HG02642 (cell line): Measurements from ENCODE around the gene GRM5.
"Not testable (repeated sequence)": the region's sequence is repeated elsewhere in the genome, so short reads cannot be mapped to it uniquely, and the experiment has no call there.

Experiments used
- ATAC-seq: cut with Tn5 transposase; IDR thresholded peaks from one replicate; pipeline ENCODE4 v1.9.1; 2021; ENCODE audit warnings: mild to moderate bottlenecking; ENCODE audit not compliant: unreplicated experiment, poor library complexity

GRM5 gene

DNA sequence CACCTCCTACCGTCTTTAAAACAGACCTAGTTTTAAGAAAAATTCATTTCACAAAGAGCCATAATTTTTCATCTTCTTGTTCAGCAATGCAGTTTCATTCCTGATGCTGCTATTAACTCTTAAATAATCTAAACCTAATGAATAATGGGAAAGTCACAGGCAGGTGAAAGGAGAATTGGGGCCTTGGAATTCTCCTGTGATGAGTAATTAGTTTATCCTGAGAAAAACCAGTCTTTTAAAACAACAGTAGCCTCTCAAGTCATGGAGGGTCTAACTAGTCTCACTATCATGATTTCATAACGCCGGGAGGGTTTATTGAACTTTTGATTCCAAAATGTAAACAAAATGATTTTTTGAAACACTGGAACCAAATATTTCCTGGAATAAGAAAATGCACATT is 86.8 kb downstream of the GRM5 start:
- ATAC-seq = not testable (repeated sequence)

DNA sequence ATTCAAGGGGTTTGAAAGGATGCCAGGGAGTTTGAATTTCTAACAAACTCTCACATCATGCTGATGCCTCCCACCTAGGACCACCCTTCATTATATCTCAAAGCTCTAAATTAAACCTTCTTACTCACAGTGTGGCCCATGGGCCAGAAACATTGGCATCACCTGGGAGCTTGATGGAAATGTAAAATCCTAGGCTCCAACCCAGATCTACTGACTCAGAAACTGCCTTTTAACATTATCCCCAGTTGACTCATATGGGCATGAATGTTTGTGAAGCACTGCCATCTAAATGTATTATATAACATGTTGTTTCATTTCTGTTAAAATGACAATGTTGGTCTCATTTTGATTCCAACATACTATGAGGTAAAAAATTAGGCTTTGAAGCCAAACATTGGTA is 90.3 kb downstream of the GRM5 start:
- ATAC-seq = not testable (repeated sequence)

DNA sequence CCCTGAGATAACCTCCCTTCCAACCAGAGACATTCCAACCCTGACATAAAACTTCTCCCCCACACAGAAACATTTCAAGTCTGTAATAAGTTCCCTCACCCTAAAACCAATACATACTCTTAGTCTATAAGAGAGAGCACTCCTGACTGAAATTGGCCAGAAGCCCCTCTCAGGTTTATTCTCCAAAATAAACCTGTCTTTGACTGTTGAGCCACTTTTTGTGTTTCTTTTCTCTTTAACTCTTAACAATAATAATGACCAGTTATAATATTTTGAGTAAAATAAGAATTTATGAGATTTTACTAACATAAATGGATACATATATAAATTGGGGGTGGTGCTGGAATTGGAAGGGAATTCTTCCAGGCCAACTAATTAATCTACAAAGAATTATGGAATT is 93.6 kb downstream of the GRM5 start:
- ATAC-seq = no peak

DNA sequence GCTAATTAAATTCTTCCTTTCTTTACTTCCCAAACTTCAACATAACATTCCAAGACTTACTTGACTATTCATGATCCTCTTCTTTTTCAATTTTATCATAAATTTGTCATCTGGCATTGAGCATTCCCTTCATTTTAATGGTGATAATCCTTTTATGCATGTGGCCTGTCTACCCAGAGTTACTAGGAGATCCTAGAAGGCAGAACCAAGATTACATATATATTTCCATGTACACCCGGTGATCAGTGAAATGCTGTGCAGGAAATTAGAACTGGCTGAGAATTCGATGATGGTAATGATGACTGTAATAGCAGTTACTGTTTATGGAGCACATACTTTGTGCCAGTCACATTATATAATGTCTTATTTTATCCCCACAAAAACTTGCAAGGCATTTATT is 104.2 kb downstream of the GRM5 start:
- not testable (repeated sequence) for ATAC-seq

DNA sequence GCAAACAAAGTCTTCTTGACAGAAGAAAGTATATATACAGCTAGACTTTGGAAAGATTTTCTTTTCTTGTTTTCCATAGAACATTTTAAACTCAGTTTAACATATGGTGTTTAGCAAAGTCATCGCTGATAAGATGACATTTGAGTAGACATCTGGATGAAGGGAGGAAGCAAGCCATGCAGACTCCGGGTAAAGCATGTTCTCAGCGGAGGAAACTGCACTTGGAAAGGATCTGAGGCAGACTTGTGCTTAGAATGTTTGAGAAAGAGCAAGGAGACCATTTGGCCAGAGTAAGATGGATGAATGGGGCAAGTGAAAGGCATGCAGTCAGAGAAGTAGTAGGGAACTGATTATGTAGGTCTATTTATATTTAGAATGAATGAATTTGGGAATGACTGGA is 105.9 kb downstream of the GRM5 start:
- not testable (repeated sequence) for ATAC-seq

DNA sequence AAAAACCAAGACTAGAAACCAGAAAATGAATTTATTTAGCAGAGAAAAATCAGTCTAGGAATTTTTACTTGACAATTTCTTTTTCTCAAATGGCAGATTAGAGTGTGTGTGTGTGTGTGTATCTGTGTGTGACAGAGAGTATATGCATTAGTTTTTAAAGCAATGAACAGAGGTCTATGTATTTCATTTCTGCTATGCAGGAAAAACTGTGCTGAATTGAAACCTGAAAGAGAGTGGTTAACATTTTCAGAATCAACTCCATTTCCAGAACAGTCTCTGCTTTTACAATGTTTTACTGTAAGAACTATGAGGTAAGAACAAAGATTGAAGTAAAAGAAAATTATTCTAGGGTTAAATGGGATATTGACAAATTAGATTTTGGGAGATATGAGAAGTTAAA is 114.8 kb downstream of the GRM5 start:
- no peak for ATAC-seq

DNA sequence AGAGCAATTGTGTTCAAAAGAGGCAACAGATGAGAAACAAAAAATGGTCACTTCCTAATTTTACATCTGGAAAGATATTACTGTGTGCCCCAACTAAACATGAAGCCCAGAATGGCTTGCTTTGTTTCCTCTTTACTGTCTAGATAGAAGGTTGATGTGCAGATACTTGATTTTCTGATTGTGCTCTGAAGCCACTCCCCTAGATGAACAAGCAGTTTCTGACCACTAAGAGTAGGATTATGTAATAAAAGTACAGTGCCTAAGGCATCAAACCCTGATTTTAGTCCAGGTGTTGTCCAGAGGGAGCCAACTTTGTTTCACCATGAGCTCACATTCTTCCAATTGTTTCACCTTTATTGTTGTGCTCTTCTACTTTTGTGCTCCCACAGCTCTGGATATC is 116.9 kb downstream of the GRM5 start:
- ATAC-seq = not testable (repeated sequence)

DNA sequence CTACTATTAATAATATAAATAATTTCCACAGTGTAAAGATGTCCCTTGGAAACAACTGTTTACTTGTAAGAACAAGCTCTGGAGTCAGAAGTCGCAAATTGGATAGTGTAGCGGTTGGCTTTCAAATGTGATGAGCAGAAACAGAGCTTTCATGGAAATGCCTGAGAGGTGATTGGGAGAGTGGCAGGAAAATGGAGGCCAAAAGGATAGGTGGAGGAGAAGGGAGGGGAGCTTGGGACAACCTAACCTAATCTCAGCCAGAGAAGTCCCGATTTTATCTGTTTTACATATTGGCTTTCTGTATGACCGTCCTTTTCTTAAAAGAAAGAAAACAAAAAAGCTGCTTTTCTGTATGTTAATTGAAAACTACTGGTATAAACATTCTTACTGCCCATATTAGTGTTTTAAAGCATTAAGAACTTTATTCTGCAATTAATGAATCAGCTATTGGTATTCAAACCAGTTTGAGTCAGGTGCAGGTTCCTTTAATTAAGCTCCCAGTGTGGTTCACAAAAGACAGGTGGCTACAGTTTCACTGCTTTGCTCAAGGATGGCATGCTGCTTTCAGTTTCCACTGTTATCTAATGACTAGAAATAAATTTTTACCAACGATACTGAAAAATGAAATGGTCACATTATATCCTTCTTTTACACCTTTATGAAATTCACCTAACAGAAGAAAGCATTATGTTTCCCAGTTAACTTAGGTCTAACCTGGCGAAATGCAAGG is 117.8 kb downstream of the GRM5 start:
- peak; percentile 71 for ATAC-seq

DNA sequence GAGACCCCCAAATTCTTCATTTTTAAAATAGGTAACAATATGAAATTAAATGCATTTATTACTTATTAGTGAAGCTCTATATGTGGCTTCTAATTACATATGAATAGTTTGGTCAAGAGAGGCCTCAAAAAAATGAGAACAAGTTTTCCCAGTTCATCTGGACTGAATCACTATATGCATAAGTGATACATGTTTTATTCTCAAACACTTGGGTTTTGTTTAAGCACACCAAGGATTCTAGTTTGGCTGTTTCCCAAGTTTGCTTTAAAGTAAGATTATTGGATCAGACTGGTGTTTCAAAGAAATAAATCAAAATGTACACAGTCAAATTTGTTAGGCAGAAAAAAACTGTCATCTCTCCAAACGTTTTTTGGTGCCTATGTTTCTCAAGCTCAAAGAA is 136.1 kb downstream of the GRM5 start:
- not testable (repeated sequence) for ATAC-seq

DNA sequence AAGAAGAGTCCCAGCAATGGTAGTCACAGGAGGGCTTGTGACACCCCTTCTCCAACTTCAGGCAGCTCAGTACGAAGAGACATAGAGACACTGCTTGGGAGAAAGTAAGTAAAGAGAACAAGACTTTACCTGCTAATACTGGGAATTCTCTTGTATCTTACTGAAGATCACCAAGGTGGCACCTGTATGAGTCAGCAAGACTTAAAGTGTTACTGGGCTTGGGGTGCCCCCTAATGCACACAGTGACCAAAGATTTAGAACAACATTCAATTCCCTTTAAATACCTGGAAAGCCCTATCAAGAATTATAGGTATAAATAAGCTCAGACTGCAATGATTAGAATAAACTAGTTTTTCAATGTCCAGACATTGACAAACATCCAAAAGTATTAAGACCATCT is 148.7 kb downstream of the GRM5 start:
- ATAC-seq = not testable (repeated sequence)

DNA sequence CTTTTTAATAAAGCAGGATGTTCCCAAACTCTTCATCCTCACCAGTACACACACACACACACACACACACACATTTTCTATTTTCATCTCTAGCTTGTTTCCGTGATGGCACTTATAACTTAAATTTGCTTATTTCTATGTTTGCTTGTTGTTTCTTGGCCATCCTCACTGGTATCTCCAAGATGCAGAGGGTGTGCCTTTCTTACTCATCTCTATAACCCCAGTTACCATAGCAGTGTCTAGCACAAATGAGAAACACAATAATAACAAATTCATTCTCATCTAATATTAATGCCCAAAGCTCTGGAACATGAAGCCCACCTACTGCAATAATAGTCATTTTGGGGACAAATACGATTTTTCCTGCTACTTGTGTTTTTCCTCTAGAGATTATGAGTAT is 156.3 kb downstream of the GRM5 start:
- ATAC-seq = no peak

DNA sequence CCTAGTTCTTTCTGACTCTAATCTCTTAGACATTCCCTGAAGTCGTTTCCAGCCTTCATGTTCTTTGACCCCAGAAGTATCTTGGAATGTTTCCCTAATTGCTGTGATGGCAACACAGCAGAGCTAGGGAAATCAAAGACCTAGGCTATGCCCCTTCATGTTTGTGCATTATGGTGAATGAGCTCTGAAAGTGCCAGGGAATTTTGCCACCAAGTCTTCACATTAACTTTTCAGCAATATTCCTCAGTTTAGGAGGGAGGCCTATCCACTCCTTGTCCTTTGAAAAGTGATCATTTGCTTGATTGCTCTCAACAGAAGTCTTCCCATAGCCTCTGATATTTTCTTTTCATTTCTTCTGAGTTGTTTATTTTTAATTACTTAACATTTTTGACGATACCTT is 164.3 kb downstream of the GRM5 start:
- not testable (repeated sequence) for ATAC-seq

DNA sequence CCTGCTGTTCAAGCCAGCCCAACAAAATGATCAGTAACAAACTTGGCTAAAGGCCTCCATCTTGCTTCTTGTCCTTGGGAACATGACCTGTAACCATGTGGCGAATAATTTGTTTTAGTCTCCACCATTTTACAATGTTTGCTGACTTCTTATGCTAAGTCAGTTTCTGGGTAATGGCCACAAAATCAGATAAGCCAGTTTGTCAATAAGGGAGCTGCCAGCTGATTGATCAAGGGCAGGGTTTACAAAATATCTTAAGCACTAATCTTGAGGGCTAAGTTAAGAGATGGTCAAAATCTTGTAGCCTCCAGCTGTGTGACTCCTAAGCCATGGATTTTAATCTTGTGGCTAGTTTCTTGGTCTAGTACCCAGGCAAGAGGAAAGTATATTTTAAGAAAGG is 176.9 kb downstream of the GRM5 start:
- ATAC-seq = not testable (repeated sequence)

DNA sequence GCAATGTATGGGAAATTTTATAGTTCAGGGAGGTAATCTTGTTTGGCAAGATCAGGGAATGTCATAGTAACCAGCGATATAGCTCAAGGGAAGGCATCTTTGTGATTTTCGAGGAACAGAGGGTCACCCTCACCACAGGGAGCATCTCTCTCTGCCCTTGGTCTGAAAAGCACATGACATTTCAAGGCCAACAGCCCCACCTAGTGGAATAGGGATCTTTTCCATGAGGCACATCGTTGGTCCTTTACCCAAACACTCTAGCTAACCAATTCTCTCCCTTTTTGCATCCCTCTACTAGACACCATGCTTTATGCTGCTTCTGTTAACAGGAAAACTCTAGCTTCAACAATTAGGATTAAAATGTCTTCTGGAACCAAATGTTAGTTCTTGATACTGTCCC is 179.0 kb downstream of the GRM5 start:
- ATAC-seq = no peak

DNA sequence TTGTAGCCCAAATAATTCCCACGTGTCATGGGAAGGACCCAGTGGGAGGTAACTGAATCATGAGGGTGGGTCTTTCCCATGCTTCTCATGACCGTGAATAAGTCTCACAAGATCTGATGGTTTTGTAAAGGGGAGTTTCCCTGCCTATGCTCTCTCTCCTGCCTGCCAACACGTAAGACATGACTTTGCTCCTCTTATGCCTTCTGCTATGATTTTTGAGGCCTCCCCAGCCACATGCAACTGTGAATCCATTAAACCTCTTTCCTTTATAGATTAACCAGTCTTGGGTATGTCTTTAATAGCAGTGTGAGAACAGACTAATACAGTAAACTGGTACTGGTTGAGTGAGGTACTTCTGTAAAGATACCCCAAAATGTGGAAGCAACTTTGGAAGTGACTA is 183.0 kb downstream of the GRM5 start:
- not testable (repeated sequence) for ATAC-seq

DNA sequence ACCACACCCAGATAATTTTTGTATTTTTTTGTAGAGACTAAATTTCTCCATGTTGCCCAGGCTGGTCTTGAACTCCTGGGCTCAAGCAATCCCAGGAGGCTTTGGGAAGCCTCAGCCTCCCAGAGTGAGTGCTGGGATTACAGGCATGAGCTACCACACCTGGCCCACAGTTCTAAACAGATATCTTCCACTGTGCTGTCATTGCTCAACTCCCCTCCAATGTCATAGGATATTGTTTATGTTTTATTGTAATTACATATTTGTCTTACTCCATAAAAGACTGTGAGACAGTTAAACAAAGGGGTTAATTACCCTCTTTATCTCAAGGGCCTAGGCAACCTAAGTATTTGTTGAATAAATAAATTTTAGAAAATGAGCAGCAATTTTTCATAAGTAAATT is 204.2 kb downstream of the GRM5 start:
- ATAC-seq = no peak

DNA sequence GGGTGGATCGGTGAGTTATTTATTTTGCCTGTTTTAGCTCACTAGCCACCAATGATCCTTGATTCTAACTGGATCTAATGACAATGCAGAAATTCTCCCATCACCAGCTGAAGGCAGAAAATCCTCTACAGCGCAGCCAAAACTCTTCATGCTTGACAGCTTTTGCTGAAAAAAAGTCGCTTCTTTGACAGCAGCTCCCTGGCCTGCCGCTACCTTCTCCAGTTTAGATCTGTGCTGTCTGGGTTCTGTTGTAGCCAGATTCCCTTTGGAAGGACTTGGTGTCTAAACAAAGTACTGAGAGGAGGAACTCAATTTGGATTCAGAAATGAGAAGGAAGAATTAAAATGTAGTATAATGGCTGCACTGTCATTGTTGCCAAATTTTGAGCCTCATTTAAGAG is 205.4 kb downstream of the GRM5 start:
- ATAC-seq = not testable (repeated sequence)

DNA sequence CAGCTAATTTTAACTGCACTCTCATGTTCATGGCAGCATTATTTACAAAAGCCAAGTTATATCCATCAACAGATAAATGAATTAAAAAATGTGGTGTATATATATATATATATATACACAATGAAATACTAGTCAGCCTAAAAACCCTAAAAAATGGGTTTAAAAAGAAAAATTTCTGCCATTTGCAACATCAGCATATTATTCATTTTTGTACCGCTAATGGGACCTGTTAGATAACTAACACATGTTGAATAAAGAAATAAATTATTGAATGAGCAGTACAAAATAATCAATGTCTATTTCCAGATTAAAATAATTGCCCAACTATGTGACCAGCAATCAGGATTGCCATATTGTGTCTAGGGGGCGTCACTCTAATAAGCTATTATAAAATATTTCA is 211.8 kb downstream of the GRM5 start:
- ATAC-seq = not testable (repeated sequence)

DNA sequence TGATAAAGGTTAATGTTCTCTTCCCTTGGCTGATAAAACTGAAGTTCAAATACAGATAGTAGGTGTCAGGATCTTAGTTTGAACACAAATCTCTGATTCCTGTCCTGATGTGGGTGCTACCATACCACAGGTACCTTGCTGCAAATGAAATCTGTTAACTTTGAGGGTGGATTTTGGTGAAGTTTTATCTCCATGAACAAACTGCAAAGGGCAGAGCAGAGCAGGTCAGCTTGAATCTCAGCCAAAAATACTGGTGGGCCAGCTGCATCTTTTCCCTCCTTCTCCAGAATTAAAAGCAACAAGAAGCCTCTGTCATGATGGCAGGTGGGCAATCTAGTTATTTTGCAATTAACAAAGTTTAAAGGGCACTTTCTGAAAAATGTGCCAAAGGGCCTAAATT is 214.2 kb downstream of the GRM5 start:
- ATAC-seq = not testable (repeated sequence)

DNA sequence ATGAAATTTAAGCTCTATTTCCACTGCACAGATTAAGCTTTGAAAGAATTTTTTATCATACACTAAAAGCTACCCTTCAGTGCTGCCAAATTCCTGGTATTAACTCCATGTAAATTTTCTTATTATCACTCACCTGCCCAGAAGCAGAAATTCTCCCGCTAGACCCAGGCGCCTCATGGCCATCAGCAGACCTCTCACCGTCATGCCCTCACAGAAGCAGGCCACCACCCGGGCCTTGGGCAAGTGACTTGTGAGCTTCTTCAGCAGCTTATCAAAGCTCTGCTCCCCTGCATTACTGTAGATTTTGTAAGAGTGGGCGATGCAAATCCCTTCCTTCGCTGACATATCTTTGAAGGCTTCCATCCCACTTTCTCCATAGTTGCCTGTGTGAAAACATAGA is 216.0 kb downstream of the GRM5 start:
- ATAC-seq = not testable (repeated sequence)

DNA sequence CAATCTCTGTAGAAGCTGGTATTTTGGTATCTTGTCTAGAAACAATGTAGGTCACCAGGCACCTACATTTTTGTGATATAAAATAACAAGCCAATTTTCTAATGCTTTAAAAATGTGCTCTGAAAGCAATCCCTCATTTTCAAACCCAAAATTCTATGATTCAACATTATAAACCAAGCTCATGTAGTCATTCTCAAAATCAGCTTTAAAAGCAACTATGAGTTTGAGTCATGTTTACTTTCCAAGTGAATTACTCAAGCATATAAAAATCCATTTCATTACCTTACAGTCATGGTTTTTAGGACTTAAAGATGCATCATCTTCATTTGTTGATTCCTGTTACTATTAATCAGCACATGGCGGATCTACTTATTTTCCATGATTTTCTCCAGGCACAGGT is 216.4 kb downstream of the GRM5 start:
- no peak for ATAC-seq

DNA sequence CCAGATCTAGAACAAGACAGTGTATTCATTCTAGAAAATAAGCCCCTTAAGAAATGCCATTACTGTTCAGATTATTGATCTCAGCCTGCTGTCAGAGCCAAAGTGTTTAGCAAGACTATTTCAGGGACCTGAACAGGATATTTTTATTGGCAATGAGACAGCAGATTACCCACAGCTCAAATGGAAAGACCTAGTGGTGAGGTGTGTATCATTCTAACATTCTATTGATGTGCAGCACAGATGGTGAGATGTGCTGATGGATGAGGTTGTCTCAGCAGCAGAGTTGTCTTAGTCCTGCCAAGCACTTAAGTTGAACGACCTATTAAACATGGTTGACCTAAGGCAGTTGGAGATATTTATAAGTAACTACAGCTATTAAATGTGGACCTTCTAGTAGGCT is 219.5 kb downstream of the GRM5 start:
- ATAC-seq = not testable (repeated sequence)
